ENCODE results near the gene HOXA4.

The HOXA4 gene

GRCh38 chr7:27130540-27131389 lies at the start of gene HOXA4:
HOXA4 (minus strand) TSS chr7:27130757; CDS start chr7:27130733, 24 bp downstream.
- DNase-seq (ENCODE audit: low read depth): no peak
- H3K4me3 ChIP-seq (ENCODE audit: low read depth, low read length): no peak within 1 kb of the TSS
- TF ChIP-seq, protein P1, sequence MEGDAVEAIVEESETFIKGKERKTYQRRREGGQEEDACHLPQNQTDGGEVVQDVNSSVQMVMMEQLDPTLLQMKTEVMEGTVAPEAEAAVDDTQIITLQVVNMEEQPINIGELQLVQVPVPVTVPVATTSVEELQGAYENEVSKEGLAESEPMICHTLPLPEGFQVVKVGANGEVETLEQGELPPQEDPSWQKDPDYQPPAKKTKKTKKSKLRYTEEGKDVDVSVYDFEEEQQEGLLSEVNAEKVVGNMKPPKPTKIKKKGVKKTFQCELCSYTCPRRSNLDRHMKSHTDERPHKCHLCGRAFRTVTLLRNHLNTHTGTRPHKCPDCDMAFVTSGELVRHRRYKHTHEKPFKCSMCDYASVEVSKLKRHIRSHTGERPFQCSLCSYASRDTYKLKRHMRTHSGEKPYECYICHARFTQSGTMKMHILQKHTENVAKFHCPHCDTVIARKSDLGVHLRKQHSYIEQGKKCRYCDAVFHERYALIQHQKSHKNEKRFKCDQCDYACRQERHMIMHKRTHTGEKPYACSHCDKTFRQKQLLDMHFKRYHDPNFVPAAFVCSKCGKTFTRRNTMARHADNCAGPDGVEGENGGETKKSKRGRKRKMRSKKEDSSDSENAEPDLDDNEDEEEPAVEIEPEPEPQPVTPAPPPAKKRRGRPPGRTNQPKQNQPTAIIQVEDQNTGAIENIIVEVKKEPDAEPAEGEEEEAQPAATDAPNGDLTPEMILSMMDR (IDR thresholded peaks at IDR 0.05; ENCODE audit: insufficient read depth, low read depth, low read length, missing control alignments): no peak

GRCh38 chr7:27179503-27180430 lies 49.2 kb upstream of the HOXA4 start:
- TF ChIP-seq, protein P1 (IDR thresholded peaks at IDR 0.05; ENCODE audit: insufficient read depth, low read depth, low read length, missing control alignments): peak; percentile 56
- no peak overlapping the region for H3K4me3 ChIP-seq (ENCODE audit: low read depth, low read length)
- DNase-seq (ENCODE audit: low read depth): peak; percentile 34

GRCh38 chr7:27179030-27179429 lies 48.5 kb upstream of the HOXA4 start:
- DNase-seq (ENCODE audit: low read depth): no peak
- TF ChIP-seq, protein P1 (IDR thresholded peaks at IDR 0.05; ENCODE audit: insufficient read depth, low read depth, low read length, missing control alignments): no peak
- no peak overlapping the region for H3K4me3 ChIP-seq (ENCODE audit: low read depth, low read length)

GRCh38 chr7:27178366-27178765 lies 47.8 kb upstream of the HOXA4 start:
- H3K4me3 ChIP-seq (ENCODE audit: low read depth, low read length): no peak overlapping the region
- DNase-seq (ENCODE audit: low read depth): no peak
- TF ChIP-seq, protein P1 (IDR thresholded peaks at IDR 0.05; ENCODE audit: insufficient read depth, low read depth, low read length, missing control alignments): no peak

GRCh38 chr7:27177795-27178320 lies 47.3 kb upstream of the HOXA4 start:
- DNase-seq (ENCODE audit: low read depth): no peak
- H3K4me3 ChIP-seq (ENCODE audit: low read depth, low read length): no peak overlapping the region
- TF ChIP-seq, protein P1 (IDR thresholded peaks at IDR 0.05; ENCODE audit: insufficient read depth, low read depth, low read length, missing control alignments): no peak

GRCh38 chr7:27176962-27177794 lies 46.6 kb upstream of the HOXA4 start:
- no peak overlapping the region for H3K4me3 ChIP-seq (ENCODE audit: low read depth, low read length)
- DNase-seq (ENCODE audit: low read depth): no peak
- TF ChIP-seq, protein P1 (IDR thresholded peaks at IDR 0.05; ENCODE audit: insufficient read depth, low read depth, low read length, missing control alignments): no peak

All from GM12865 (cell line).